GM12872 (cell line): ENCODE measurements around the gene RNF103.

ENCODE experiments used
- CTCF ChIP-seq: IDR thresholded peaks from 3 replicates; pipeline ENCODE4 v1.5.1; 2011; ENCODE audit warnings: low read depth, mild to moderate bottlenecking, low read length, moderate library complexity; ENCODE audit not compliant: insufficient read depth

Gene RNF103

GRCh38 chr2:86648681-86649080, 25.0 kb upstream of the RNF103 start:
- TF ChIP-seq CTCF = no peak

GRCh38 chr2:86646865-86647264, 23.2 kb upstream of the RNF103 start:
- TF ChIP-seq CTCF = no peak

GRCh38 chr2:86646329-86646728, 22.7 kb upstream of the RNF103 start:
- TF ChIP-seq CTCF = no peak

- TF ChIP-seq CTCF = no peak
These were observed 22.1 kb upstream of the RNF103 start for GRCh38 chr2:86645752-86646151.

GRCh38 chr2:86638712-86639111, 15.0 kb upstream of the RNF103 start:
- TF ChIP-seq CTCF = no peak

- TF ChIP-seq CTCF = no peak
These were observed 13.2 kb upstream of the RNF103 start for GRCh38 chr2:86636842-86637241.

GRCh38 chr2:86634352-86634751, 10.7 kb upstream of the RNF103 start:
- no peak for TF ChIP-seq CTCF

- no peak for TF ChIP-seq CTCF
These were observed 9.5 kb upstream of the RNF103 start for GRCh38 chr2:86633155-86633651.
